Karpas-422 (cell line): ENCODE results near the gene BAZ2B. TPM values are rescaled to one million over a fixed set of nuclear protein-coding genes. Genes with fewer than 3 reads are reported as not detected.

Experiments
- DNase-seq: peaks from one replicate; pipeline ENCODE4 v3.0.0-alpha.2; 2015
- H2AFZ ChIP-seq: fragments of 200-600 bp; sonication (generic); 2 replicates; pipeline ENCODE4 v1.6.1; 2014; ENCODE audit warnings: antibody characterized with exemption, low read length, mixed read lengths
- H3K27ac ChIP-seq: fragments of 200-600 bp; sonication (generic); 2 replicates; pipeline ENCODE4 v1.5.1; 2014; ENCODE audit warnings: mild to moderate bottlenecking, low read length, moderate library complexity
- H3K27me3 ChIP-seq: fragments of 200-600 bp; sonication (generic); 2 replicates; pipeline ENCODE4 v1.6.1; 2014; ENCODE audit warnings: low read length, mixed read lengths
- H3K36me3 ChIP-seq: fragments of 200-600 bp; sonication (generic); 2 replicates; pipeline ENCODE4 v1.6.1; 2014; ENCODE audit warnings: low read length, mixed read lengths; ENCODE audit not compliant: insufficient read depth
- H3K4me1 ChIP-seq: fragments of 200-600 bp; sonication (generic); 2 replicates; pipeline ENCODE4 v1.6.1; 2014; ENCODE audit warnings: mild to moderate bottlenecking, low read length, mixed read lengths
- H3K4me2 ChIP-seq: fragments of 200-600 bp; sonication (generic); 2 replicates; pipeline ENCODE4 v1.6.1; 2014; ENCODE audit warnings: low read length, low read depth, mild to moderate bottlenecking; ENCODE audit not compliant: poor library complexity, severe bottlenecking
- H3K4me3 ChIP-seq: fragments of 200-600 bp; sonication (generic); 2 replicates; pipeline ENCODE4 v1.5.1; 2014; ENCODE audit warnings: mild to moderate bottlenecking, antibody characterized with exemption, low read length, mixed read lengths
- H3K79me2 ChIP-seq: fragments of 200-600 bp; sonication (generic); 2 replicates; pipeline ENCODE4 v1.6.1; 2014; ENCODE audit warnings: mild to moderate bottlenecking, low read length, mixed read lengths
- H3K9ac ChIP-seq: fragments of 200-600 bp; sonication (generic); 2 replicates; pipeline ENCODE4 v1.6.0; 2014; ENCODE audit warnings: low read length
- H3K9me2 ChIP-seq: fragments of 200-600 bp; sonication (generic), shearing (Covaris generic); replicated peaks from 2 replicates; pipeline ENCODE4 v1.6.0; 2014; ENCODE audit warnings: mild to moderate bottlenecking, low read length, moderate library complexity; ENCODE audit not compliant: insufficient read depth
- H3K9me3 ChIP-seq: fragments of 300-700, 200-600 bp; sonication (generic); 2 replicates; pipeline ENCODE4 v1.6.1; 2014; ENCODE audit warnings: low read length, mixed read lengths
- H4K20me1 ChIP-seq: fragments of 200-600 bp; sonication (generic); 2 replicates; pipeline ENCODE4 v1.6.1; 2014; ENCODE audit warnings: mild to moderate bottlenecking, antibody characterized with exemption, low read length, low read depth; ENCODE audit not compliant: insufficient read depth
- total RNA-seq: library from RNA; depleted of rRNA; stranded (reverse); fragments of >200 nt; shearing (Covaris generic); gene quantifications from 2 replicates; pipeline ENCODE4 v1.2.3, GENCODE V29; 2014; ENCODE audit warnings: low replicate concordance

BAZ2B gene
- total RNA-seq, 1 experiment from 2014 or later, result 2.2 TPM

- no peak for DNase-seq
- Histone ChIP-seq H3K9ac (no peak overlapping the region), H3K4me2 (no peak overlapping the region), H3K4me1 (no peaks in the 10 kb centered on the region), H3K9me3 (no peaks in the 10 kb centered on the region), H3K27me3 (no peaks in the 10 kb centered on the region), H3K36me3 (no peaks in the 10 kb centered on the region), H4K20me1 (no peaks in the 10 kb centered on the region), H3K27ac (no peak overlapping the region), H3K9me2 (no peaks in the 10 kb centered on the region), H2AFZ (no peak overlapping the region), H3K4me3 (no peak overlapping the region), H3K79me2 (no peaks in the 10 kb centered on the region)
Measured at GRCh38 chr2:159506202-159506601, 110.1 kb downstream of the BAZ2B start.

DNA sequence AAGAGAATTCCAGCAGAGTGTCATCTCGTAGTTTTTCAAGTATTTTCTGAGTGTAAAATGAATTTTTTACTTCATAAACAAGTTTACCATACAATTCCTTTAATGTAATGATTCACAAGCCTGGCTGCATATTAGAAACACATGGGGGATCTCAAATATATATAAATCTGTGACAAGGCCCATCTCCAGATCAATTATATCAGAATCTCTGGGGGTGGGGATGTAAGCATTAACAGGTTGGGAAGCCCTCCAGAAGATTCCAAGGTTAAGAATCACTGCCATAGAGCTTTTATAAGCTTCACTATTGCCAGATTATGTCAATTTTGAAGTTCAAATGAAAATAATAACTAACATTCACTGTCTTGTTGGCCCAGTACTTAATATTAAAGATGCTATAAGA, 111.2 kb downstream of the BAZ2B start:
- no peaks in the 10 kb centered on the region for H3K79me2 ChIP-seq
- no peaks in the 10 kb centered on the region for H3K9me3 ChIP-seq
- no peak overlapping the region for H2AFZ ChIP-seq
- no peak overlapping the region for H3K27ac ChIP-seq
- H3K4me3 ChIP-seq, result no peak overlapping the region
- H3K4me1 ChIP-seq, result no peaks in the 10 kb centered on the region
- no peak for DNase-seq
- H3K4me2 ChIP-seq, result no peak overlapping the region
- H4K20me1 ChIP-seq, result no peaks in the 10 kb centered on the region
- H3K9me2 ChIP-seq, result no peaks in the 10 kb centered on the region
- no peaks in the 10 kb centered on the region for H3K36me3 ChIP-seq
- H3K27me3 ChIP-seq, result no peaks in the 10 kb centered on the region
- H3K9ac ChIP-seq, result no peak overlapping the region

DNA sequence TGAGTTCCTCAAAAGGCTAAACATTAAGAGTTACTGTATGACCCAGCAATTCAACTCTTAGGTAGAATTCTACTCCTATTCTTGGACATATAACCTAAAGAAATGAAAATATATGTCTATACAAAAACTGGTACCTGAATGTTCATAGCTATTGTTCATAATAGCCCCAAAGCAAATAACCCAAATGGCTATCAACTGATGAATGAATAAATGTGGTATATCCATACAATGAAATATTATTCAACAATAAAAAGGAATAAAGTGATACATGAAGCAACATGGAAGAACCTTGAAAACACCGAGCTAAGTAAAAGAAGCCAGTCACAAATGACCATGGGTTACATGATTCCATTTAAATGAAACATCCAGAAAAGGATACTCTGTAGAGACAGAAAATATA, 114.6 kb downstream of the BAZ2B start:
- H3K36me3 ChIP-seq, result no peaks in the 10 kb centered on the region

DNA sequence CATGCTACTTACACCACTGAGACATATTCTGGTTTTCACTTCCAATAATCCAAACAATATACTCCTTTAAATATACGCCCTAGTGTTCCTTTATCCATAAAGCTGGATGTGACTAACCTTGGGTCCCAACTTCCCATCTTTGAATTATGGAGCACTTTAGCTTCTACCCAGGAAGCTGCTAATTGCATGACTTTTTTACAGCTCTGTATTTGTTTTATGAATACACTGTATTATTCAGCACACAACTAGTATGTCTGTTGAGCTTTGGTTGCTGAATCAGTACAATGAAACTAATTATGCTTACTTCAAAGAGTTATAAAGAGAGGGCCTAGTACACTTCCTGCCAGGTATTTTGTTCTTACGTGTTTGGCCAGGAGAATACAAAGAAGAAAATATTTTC, 118.5 kb downstream of the BAZ2B start:
- H3K9me2 ChIP-seq, result no peaks in the 10 kb centered on the region
- H3K4me3 ChIP-seq, result no peak overlapping the region
- no peaks in the 10 kb centered on the region for H3K4me1 ChIP-seq
- no peak overlapping the region for H3K27ac ChIP-seq
- H3K9ac ChIP-seq, result no peak overlapping the region
- H3K36me3 ChIP-seq, result no peaks in the 10 kb centered on the region
- no peaks in the 10 kb centered on the region for H4K20me1 ChIP-seq
- H3K9me3 ChIP-seq, result no peaks in the 10 kb centered on the region
- no peaks in the 10 kb centered on the region for H3K27me3 ChIP-seq
- H3K4me2 ChIP-seq, result no peak overlapping the region
- no peak overlapping the region for H2AFZ ChIP-seq
- DNase-seq, result no peak
- no peaks in the 10 kb centered on the region for H3K79me2 ChIP-seq

More for the DNA sequence above, 114.6 kb downstream of the BAZ2B start:
- DNase-seq, result no peak
- Histone ChIP-seq H3K27me3 (no peaks in the 10 kb centered on the region), H3K9me3 (no peaks in the 10 kb centered on the region), H3K9ac (no peak overlapping the region), H3K9me2 (no peaks in the 10 kb centered on the region), H2AFZ (no peak overlapping the region), H3K4me2 (no peak overlapping the region), H3K79me2 (no peaks in the 10 kb centered on the region), H4K20me1 (no peaks in the 10 kb centered on the region), H3K27ac (no peak overlapping the region), H3K4me1 (no peaks in the 10 kb centered on the region), H3K4me3 (no peak overlapping the region)

GRCh38 chr2:159497256-159497655, 119.1 kb downstream of the BAZ2B start:
- no peaks in the 10 kb centered on the region for H3K36me3 ChIP-seq
- H3K9me3 ChIP-seq, result no peaks in the 10 kb centered on the region
- H3K4me1 ChIP-seq, result no peaks in the 10 kb centered on the region
- H3K4me2 ChIP-seq, result no peak overlapping the region
- no peak overlapping the region for H3K27ac ChIP-seq
- H2AFZ ChIP-seq, result no peak overlapping the region
- H4K20me1 ChIP-seq, result no peaks in the 10 kb centered on the region
- no peak for DNase-seq
- no peak overlapping the region for H3K4me3 ChIP-seq
- no peaks in the 10 kb centered on the region for H3K27me3 ChIP-seq
- no peak overlapping the region for H3K9ac ChIP-seq
- no peaks in the 10 kb centered on the region for H3K9me2 ChIP-seq
- no peaks in the 10 kb centered on the region for H3K79me2 ChIP-seq

DNA sequence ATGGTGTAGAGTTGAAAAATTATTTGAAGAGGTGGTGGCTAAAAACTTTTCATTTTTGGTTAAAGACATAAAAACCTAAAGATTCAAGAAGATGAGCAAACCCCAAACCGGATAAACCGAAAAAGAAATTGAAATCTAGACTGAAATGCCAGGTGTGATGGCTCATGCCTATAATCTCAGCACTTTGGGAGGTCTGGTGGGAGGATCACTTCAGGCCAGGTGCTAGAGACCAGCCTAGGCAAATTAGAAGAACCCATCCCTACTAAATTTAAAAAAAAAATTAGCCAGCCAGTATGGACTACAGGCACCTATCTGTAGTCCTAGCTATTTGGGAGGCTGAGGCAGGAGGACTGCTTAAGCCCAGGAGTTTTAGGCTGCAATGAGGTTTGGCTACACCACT, 126.9 kb downstream of the BAZ2B start:
- no peaks in the 10 kb centered on the region for H3K27me3 ChIP-seq
- no peak overlapping the region for H3K9ac ChIP-seq
- no peak for DNase-seq
- no peak overlapping the region for H3K4me2 ChIP-seq
- H3K4me3 ChIP-seq, result no peak overlapping the region
- H4K20me1 ChIP-seq, result no peaks in the 10 kb centered on the region
- H3K36me3 ChIP-seq, result no peaks in the 10 kb centered on the region
- no peaks in the 10 kb centered on the region for H3K9me3 ChIP-seq
- H2AFZ ChIP-seq, result no peak overlapping the region
- H3K79me2 ChIP-seq, result no peaks in the 10 kb centered on the region
- no peak overlapping the region for H3K27ac ChIP-seq
- H3K9me2 ChIP-seq, result no peaks in the 10 kb centered on the region
- H3K4me1 ChIP-seq, result no peaks in the 10 kb centered on the region

DNA sequence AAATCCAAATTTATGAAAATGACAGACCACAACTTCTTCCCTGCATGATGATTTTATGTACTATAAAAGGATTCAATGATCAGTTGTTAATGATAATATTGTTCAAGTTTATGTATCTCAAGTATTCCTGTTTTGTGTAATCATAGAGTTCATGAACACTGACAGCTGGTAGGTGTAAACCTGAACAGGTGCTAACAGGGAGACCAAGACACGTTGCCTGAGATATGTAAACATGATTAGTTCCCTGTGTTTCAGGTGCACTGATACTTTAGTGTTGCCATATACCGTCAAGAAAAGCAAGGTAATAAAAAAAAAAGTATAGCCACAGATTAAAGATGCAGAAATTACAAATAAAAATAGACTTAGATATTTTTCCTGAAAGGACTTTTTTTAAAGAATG, 131.8 kb downstream of the BAZ2B start:
- no peak overlapping the region for H2AFZ ChIP-seq

GRCh38 chr2:159476329-159476728, 140.0 kb downstream of the BAZ2B start:
- Histone ChIP-seq H3K4me3 (no peak overlapping the region), H3K9me2 (no peaks in the 10 kb centered on the region), H3K27ac (no peak overlapping the region), H3K4me1 (no peaks in the 10 kb centered on the region), H2AFZ (no peak overlapping the region), H3K9ac (no peak overlapping the region), H3K9me3 (no peaks in the 10 kb centered on the region), H3K4me2 (no peak overlapping the region), H4K20me1 (no peaks in the 10 kb centered on the region), H3K27me3 (no peaks in the 10 kb centered on the region), H3K79me2 (no peaks in the 10 kb centered on the region), H3K36me3 (no peaks in the 10 kb centered on the region)
- no peak for DNase-seq

More for the DNA sequence above, 131.8 kb downstream of the BAZ2B start:
- H3K27ac ChIP-seq, result no peak overlapping the region
- no peak overlapping the region for H3K4me3 ChIP-seq
- H3K27me3 ChIP-seq, result no peaks in the 10 kb centered on the region
- no peak for DNase-seq
- no peaks in the 10 kb centered on the region for H3K4me1 ChIP-seq
- no peaks in the 10 kb centered on the region for H3K9me3 ChIP-seq
- H3K9me2 ChIP-seq, result no peaks in the 10 kb centered on the region
- no peaks in the 10 kb centered on the region for H4K20me1 ChIP-seq
- no peaks in the 10 kb centered on the region for H3K79me2 ChIP-seq
- no peaks in the 10 kb centered on the region for H3K36me3 ChIP-seq
- no peak overlapping the region for H3K9ac ChIP-seq
- no peak overlapping the region for H3K4me2 ChIP-seq

- H3K79me2 ChIP-seq, result no peaks in the 10 kb centered on the region
- H2AFZ ChIP-seq, result no peak overlapping the region
- H3K4me2 ChIP-seq, result no peak overlapping the region
- no peak for DNase-seq
- no peaks in the 10 kb centered on the region for H4K20me1 ChIP-seq
- no peaks in the 10 kb centered on the region for H3K9me2 ChIP-seq
- no peak overlapping the region for H3K4me3 ChIP-seq
- H3K4me1 ChIP-seq, result no peaks in the 10 kb centered on the region
- H3K9me3 ChIP-seq, result no peaks in the 10 kb centered on the region
- H3K9ac ChIP-seq, result no peak overlapping the region
- no peaks in the 10 kb centered on the region for H3K36me3 ChIP-seq
- no peak overlapping the region for H3K27ac ChIP-seq
- no peaks in the 10 kb centered on the region for H3K27me3 ChIP-seq
Measured at GRCh38 chr2:159475793-159476192, 140.6 kb downstream of the BAZ2B start.
